ENCODE data around the gene TCHHL1. TPM values are rescaled to one million over a fixed set of nuclear protein-coding genes. Genes with fewer than 3 reads are reported as not detected.

Gene TCHHL1
- total and polyA plus RNA-seq, 2 of the 4 experiments (the other 2 are of a cell fraction): not detected

DNA sequence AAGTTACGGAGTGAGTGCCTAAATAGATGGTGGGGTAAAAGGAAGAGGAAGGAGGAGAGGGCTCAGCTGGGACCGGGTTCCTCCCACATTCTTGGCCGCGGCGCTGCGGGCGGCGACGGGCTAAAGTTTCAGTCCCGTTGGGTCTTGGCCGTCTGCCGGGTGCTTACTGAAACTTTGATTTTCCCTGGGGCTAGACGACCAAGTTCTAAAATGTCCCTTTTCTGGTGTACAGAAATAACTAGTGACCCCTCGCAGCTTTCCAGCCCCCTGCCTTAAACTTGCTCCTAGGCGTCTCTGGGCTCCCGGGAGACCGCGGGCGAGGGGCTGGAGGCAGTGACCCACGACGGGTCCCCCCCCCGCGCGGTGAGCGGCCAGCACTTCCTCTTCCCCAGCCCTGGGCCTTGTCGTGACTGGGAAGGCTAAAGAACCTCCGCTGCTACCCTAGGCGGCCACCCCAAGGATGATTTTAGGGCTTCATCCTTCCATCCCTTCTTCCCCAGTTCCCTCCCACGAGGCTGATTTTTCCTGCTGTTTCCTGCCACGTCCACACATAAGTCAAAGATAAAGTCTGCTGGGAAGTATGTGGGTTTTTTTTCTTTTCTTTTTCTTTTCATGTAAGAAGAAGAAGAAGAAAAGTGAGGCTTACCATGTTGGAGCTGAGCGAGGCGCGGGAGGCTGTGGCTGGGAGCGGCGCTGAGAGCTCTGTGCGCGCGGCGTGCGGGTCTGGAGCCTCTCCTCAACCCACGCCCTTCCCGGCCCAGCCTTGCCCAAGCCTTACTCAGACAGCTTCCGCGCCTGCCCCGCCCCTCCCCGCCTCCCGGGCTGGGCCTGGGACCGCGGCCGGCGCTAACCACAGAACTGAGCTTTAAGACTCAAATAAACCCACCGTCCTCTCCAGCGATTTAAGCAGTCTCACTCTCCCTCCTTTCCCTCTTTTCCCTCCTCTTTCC is 52.3 kb downstream of the TCHHL1 start, which contains the start of gene S100A11:
Gene S100A11 (minus strand): TSS at position 738 of the 950 bp plus-strand sequence. CDS start 89 bp downstream, at position 649.
- dilution Hi-C loops (cut with HindIII; ENCODE audit: low sequenced_read_pairs, unreplicated experiment): no loop called here
- H3K9me1 ChIP-seq (ENCODE audit: insufficient read depth, low read length): peaks cover 3% of the 10 kb centered on the region; the same call in 1 of the 2 replicates
- peak; percentile 95 for ATAC-seq (ENCODE audit: low read depth)
- in situ Hi-C loops (cut with MboI; ENCODE audit: low sequenced_read_pairs): no loop called here
- peak within 1 kb of the TSS; percentile 98 for H2AK9ac ChIP-seq (replicated peaks; ENCODE audit: low read depth, low read length, poor library complexity)
- peak within 1 kb of the TSS; percentile 91 for H3K23ac ChIP-seq (ENCODE audit: low read depth, low read length)
- H3K4ac ChIP-seq (ENCODE audit: low read depth, low read length): peak within 1 kb of the TSS; percentile 98
- H2AK5ac ChIP-seq (ENCODE audit: low read depth, low read length): peak within 1 kb of the TSS; percentile 93
- H3K79me1 ChIP-seq (ENCODE audit: low read depth in 1 of 2, low read length in 2 of 2): peaks cover 20 to 33% of the 10 kb centered on the region in 2 experiments
- H2BK5ac ChIP-seq (ENCODE audit: low read depth, low read length, poor library complexity, severe bottlenecking): peak within 1 kb of the TSS; percentile 90
- peaks cover 27% of the 10 kb centered on the region for H4K20me1 ChIP-seq (ENCODE audit: insufficient read depth, low read length)
- no peak within 1 kb of the TSS for H2BK20ac ChIP-seq (ENCODE audit: low read depth, low read length)
- peak within 1 kb of the TSS; percentile 95 to 98 for H4K8ac ChIP-seq (ENCODE audit: low read depth in 2 of 2, low read length in 2 of 2)
- H3K9me3 ChIP-seq (ENCODE audit: control insufficient read depth, insufficient read depth, low read length): no peaks in the 10 kb centered on the region
- peak; percentile 98 for TF ChIP-seq POLR2A (IDR thresholded peaks at IDR 0.05; ENCODE audit: low read depth, low read length)
- peak; percentile 57 for TF ChIP-seq CEBPB (IDR thresholded peaks at IDR 0.05; ENCODE audit: low read depth, low read length)
- TF ChIP-seq MXI1 (IDR thresholded peaks at IDR 0.05; ENCODE audit: borderline replicate concordance, low read depth, low read length): peak; percentile 91
- TF ChIP-seq SMC3 (IDR thresholded peaks at IDR 0.05; ENCODE audit: low read depth, low read length): no peak
- 0 out of 2 replicates have a peak, but pooled peaks have one; percentile 19 for TF ChIP-seq BHLHE40 (IDR thresholded peaks at IDR 0.05; ENCODE audit: low read depth, low read length)
- peak; percentile 74; the same call in 1 of the 2 replicates for TF ChIP-seq MAZ (IDR thresholded peaks at IDR 0.05; ENCODE audit: borderline replicate concordance, low read depth, low read length)
- no peak for TF ChIP-seq FOS (IDR thresholded peaks at IDR 0.05; ENCODE audit: low read depth, low read length)
- peak within 1 kb of the TSS; percentile 77 for H3K4me3 ChIP-seq (ENCODE audit: insufficient read depth, low read depth, low read length)
- TSS peak; percentile 59 for BruUV-seq (replicated peaks)
- H3K18ac ChIP-seq (ENCODE audit: low read depth, low read length): peak within 1 kb of the TSS; percentile 68
- H4K91ac ChIP-seq (ENCODE audit: insufficient read depth, low read depth, low read length): peak within 1 kb of the TSS; percentile 95
- CTCF ChIA-PET: interaction anchor here (0.6 to 1.1 kb wide), 4 partner anchors 11 to 885 kb away, joined by 3 to 4 read pairs (median 4); no protein-coding TSS in a partner anchor
- H3K36me3 ChIP-seq (ENCODE audit: control insufficient read depth, insufficient read depth, low read length): peaks cover 19% of the 10 kb centered on the region
- peak within 1 kb of the TSS; percentile 78 for H2AFZ ChIP-seq (replicated peaks; ENCODE audit: low read length, poor library complexity)
- H3K9ac ChIP-seq (ENCODE audit: low read depth, low read length): peak within 1 kb of the TSS; percentile 98
- H4K5ac ChIP-seq (ENCODE audit: low read depth, low read length): peak within 1 kb of the TSS; percentile 76
- DNase-seq: peak; percentile 82
- peaks cover 5% of the 10 kb centered on the region for H3K4me1 ChIP-seq (ENCODE audit: control insufficient read depth, insufficient read depth, low read length)
- no peak within 1 kb of the TSS; the same call in 2 of the 3 replicates for H2BK15ac ChIP-seq (ENCODE audit: low read depth, low read length)
- peak within 1 kb of the TSS; percentile 99 for H3K56ac ChIP-seq (ENCODE audit: extremely low read depth, insufficient read depth, low read length)
- H3K14ac ChIP-seq (replicated peaks; ENCODE audit: low read depth, low read length): peak within 1 kb of the TSS; percentile 99
- peaks cover 16% of the 10 kb centered on the region for H3K27me3 ChIP-seq (ENCODE audit: control insufficient read depth, insufficient read depth, low read length)
- 0 to 86% methylated on average over 1 to 22 of the region's 53 CpGs for WGBS, 2 experiments (ENCODE audit: extremely low coverage in 2 of 2, insufficient read length in 1 of 2)
- POLR2A ChIA-PET (ENCODE audit: unreplicated experiment): interaction anchor here (0.6 to 1.3 kb wide), 3 partner anchors 12 to 941 kb away, joined by 3 to 7 read pairs (median 6); no protein-coding TSS in a partner anchor
- H2BK120ac ChIP-seq (ENCODE audit: low read depth, low read length): peak within 1 kb of the TSS; percentile 49
- peak within 1 kb of the TSS; percentile 96 for H3K4me2 ChIP-seq (ENCODE audit: low read depth, low read length)
- intact Hi-C loops (cut with micrococcal nuclease): no loop called here
- peak within 1 kb of the TSS; percentile 97 for H3K27ac ChIP-seq (ENCODE audit: insufficient read depth, low read length)
